ES-I3 (cell line): Measurements from ENCODE around the gene PUM1.
"Not testable (repeated sequence)": the region's sequence is repeated elsewhere in the genome, so short reads cannot be mapped to it uniquely, and the experiment has no call there.

Experiments used
- H3K36me3 ChIP-seq: 2 replicates; pipeline ENCODE4 v1.6.1; 2013; ENCODE audit warnings: mild to moderate bottlenecking, low read length, control low read depth, moderate library complexity; ENCODE audit not compliant: insufficient read depth
- H3K4me1 ChIP-seq: 2 replicates; pipeline ENCODE4 v1.6.1; 2013; ENCODE audit warnings: mild to moderate bottlenecking, control low read depth, low read length; ENCODE audit not compliant: insufficient read depth
- H3K9ac ChIP-seq: 2 replicates; pipeline ENCODE4 v1.6.1; 2013; ENCODE audit warnings: low read depth, mild to moderate bottlenecking, low read length, moderate library complexity
- H3K9me3 ChIP-seq: 2 replicates; pipeline ENCODE4 v1.6.1; 2013; ENCODE audit warnings: mild to moderate bottlenecking, low read length, moderate library complexity; ENCODE audit not compliant: control insufficient read depth, insufficient read depth

PUM1 gene

DNA sequence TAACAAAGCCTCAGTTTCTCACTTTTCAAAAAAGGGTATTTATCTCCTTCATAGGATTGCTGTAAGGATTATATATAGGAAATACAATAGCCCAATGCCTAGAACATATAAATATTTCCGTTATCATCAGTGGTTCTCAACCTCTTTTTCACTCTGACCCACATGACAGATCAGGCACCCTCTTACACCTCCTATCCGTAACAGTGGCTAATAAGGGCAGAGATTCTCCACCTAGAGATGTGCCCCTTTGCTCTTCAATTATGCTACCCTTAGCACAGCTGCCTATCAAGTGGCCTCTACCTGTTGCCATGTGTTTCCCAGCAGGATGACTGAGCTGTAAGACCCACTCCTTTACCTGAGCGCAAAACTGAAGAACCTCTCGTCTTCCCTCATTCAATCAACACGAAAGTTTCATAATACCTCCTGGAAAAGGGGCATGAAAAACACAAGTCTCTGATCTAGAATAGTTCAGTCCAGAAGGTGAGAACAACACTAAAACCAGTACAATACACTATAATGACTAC is 10.5 kb downstream of the PUM1 start:
- no peak overlapping the region for H3K9ac ChIP-seq
- no peaks in the 10 kb centered on the region for H3K4me1 ChIP-seq
- peaks cover 16% of the 10 kb centered on the region; the same call in 1 of the 2 replicates for H3K36me3 ChIP-seq
- no peaks in the 10 kb centered on the region for H3K9me3 ChIP-seq

DNA sequence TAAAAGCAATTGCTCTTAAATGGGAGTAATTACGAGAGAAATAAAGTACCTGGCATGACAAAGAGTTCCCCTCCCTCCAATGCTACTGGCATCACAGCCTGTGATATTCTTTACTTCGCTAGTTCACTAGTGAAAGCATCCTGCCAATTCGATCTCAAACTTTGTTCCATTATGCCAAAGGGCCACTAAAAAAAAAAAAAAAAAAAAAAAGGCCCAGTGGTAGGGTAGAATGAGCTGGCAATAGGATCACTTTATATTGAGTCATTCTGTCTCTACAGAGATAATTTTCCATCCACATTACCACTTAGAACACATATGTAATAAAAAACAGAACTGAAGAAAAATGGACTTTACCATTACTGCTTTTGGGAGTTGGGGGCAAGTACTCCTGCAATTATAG is 11.2 kb downstream of the PUM1 start:
- Histone ChIP-seq H3K9ac (no peak overlapping the region), H3K4me1 (no peaks in the 10 kb centered on the region), H3K36me3 (peaks cover 13% of the 10 kb centered on the region; the same call in 1 of the 2 replicates), H3K9me3 (no peaks in the 10 kb centered on the region)

DNA sequence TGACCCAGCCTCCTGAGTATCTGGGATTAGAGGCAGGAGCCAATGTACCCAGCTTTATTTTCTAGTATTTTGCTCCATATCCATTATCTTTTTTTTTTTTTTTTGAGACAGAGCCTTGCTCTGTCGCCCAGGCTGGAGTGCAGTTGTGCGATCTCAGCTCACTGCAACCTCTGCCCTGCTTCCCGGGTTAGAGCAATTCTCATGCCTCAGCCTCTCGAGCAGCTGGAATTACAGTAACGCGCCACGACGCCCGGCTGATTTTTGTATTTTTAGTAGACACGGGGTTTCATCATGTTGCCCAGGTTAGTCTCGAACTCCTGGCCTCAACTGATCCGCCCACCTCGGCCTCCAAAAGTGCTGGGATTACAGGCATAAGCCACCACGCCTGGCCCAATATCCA is 12.9 kb downstream of the PUM1 start:
- H3K9me3 ChIP-seq, H3K36me3 ChIP-seq, H3K4me1 ChIP-seq, H3K9ac ChIP-seq: not testable (repeated sequence)

DNA sequence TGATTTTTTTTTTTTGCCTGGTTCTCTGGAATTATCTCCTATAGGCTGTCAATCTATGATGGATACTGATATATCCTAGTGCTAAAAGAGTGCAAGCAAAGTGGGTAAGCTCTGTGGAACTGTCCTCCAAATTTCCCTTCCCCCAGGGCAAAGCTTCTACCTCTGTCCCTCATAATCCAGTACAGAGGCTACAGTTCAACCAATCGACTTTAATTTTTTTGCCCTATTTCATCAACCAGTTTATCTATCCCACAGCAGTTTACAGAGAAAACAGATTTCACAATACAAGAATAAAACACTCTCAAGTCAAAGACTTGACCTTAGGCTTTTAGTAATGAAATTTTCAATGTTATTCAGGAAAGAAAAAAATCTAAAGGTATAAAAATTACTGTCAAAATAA is 13.9 kb downstream of the PUM1 start:
- Histone ChIP-seq H3K4me1 (no peaks in the 10 kb centered on the region), H3K9ac (no peak overlapping the region), H3K9me3 (no peaks in the 10 kb centered on the region), H3K36me3 (0 out of 2 replicates have a peak, but pooled peaks cover 3% of the 10 kb centered on the region)

DNA sequence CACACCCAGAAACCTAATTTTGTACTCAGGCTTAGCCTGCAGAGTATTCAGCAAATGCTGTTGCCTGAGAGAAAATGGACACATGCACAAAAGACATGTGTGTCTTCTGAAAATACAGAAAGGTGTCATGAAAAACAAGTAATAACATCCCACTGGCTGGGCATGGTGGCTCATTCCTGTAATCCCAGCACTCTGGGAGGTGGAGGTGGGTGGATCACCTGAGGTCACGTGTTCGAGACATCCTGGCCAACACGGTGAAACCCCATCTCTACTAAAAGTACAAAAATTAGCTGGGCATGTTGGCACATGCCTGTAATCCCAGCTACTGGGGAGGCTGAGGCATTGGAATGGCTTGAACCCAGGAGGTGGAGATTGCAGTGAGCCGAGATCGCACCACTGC is 18.0 kb downstream of the PUM1 start:
- H3K9ac ChIP-seq, H3K36me3 ChIP-seq, H3K9me3 ChIP-seq, H3K4me1 ChIP-seq: not testable (repeated sequence)

DNA sequence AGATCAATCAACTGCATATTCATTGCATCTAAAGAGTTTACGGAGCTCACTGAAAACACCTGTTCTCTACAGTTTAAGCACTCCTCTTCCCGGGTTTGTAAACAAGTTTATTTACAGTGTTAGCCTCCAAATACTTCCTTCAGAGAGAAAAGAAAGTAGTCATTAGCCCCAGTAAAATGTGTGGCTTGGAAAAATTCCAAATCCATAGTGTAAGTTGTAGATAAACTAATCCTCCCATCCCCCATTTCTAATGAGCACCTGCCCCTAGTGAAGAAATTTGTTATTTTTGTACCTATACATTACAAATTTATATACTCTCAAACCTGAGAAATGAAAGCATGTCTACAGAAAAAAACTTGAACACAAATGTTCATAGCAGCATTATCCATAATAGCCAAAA is 21.9 kb downstream of the PUM1 start:
- H3K9me3 ChIP-seq = no peaks in the 10 kb centered on the region
- no peaks in the 10 kb centered on the region; the same call in 1 of the 2 replicates for H3K36me3 ChIP-seq
- H3K4me1 ChIP-seq = peaks cover 5% of the 10 kb centered on the region; the same call in 1 of the 2 replicates
- H3K9ac ChIP-seq = no peak overlapping the region

DNA sequence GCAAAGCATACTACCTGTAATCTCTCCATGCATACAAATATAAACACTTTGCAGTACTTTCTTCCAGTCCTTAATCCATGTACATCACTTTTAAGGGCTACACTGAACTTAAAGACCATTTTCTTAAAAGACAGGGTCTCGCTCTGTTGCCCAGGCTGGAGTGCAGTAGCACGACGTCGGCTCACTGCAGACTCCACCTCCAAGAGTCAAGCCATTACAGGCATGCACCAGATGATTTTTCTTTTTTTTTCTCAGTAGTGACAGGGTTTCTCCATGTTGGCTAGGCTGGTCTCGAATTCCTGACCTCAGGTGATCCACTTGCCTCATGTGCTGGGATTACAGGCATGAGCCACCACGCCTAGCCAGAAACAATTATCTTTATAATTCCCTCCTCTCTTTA is 22.9 kb downstream of the PUM1 start:
- peaks cover 5% of the 10 kb centered on the region; the same call in 1 of the 2 replicates for H3K4me1 ChIP-seq
- no peaks in the 10 kb centered on the region; the same call in 1 of the 2 replicates for H3K36me3 ChIP-seq
- no peak overlapping the region for H3K9ac ChIP-seq
- H3K9me3 ChIP-seq = no peaks in the 10 kb centered on the region

DNA sequence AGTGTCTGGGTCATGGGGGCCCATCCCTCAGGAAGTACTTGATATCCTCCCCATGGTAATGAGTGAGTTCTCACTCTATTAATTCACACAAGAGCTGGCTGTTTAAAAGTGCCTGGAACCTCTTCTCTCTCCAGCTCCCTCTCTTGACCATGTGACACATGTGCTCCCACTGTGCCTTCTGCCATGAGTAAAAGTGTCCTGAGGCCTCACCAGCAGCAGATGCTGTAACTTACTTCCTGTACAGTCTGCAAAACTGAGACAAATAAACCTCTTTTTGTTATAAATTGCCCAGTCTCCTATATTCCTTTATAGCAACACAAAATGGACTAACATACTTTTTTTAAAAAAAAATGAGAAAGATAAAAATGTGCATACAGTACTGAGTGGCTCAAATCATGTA is 24.0 kb downstream of the PUM1 start:
- Histone ChIP-seq H3K9ac (no peak overlapping the region), H3K36me3 (no peaks in the 10 kb centered on the region; the same call in 1 of the 2 replicates), H3K4me1 (peaks cover 5% of the 10 kb centered on the region; the same call in 1 of the 2 replicates), H3K9me3 (no peaks in the 10 kb centered on the region)

DNA sequence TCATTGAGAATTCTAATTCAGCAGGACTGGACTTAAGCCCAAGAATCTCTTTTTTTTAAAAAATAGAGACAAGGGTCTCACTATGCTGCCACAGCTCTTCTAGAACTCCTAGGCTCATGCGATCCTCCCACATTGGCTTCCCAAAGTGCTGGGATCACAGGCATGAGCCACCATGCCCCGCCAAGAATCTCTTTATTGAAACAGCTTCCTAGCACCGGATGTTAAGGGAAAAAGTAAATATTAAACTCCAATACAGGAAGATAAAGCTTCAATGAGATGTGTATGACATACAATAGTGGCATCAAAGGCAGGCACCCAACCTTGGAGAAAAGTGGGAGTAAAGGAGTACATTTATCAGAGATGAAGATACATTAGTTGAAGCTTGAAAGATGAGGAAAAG is 25.5 kb downstream of the PUM1 start:
- H3K36me3 ChIP-seq = no peaks in the 10 kb centered on the region; the same call in 1 of the 2 replicates
- H3K4me1 ChIP-seq = 0 out of 2 replicates have a peak, but pooled peaks cover 5% of the 10 kb centered on the region
- H3K9me3 ChIP-seq = no peaks in the 10 kb centered on the region
- no peak overlapping the region for H3K9ac ChIP-seq

DNA sequence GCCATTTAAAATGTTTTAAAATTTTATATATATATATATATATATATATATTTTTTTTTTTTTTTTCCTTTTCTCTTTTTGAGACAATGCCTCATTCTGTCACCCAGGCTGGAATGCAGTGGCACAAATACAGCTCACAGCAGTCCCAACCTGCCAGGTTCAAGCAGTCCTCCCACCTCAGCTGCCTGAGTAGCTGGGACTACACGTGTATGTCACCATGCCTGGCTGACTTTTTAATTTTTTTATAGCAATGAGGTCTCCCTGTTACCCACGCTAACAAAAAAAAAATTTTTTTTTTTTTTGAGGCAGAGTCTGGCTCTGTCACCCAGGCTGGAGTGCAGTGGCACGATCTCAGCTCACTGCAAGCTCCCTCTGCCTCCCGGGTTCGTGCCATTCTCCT is 26.6 kb downstream of the PUM1 start:
- H3K4me1 ChIP-seq, H3K9me3 ChIP-seq, H3K36me3 ChIP-seq, H3K9ac ChIP-seq: not testable (repeated sequence)

DNA sequence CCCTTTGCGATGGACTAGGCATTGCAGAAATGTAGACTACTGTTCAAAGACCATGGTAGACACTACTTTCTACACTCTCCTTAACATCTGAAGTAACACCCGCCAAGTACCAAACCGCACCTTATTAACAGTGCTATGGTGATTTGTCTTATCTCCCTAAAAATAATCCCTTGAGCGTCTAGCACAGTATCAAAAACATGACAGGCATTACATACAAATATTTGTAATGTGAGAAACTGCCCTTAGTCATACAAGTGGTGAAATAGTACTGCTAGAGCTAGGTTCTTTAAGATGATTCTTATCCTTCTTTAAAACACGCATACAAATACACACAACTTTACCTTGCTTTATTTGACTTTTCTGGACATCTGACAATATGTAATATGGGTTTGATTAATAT is 27.2 kb downstream of the PUM1 start:
- no peak overlapping the region for H3K9ac ChIP-seq
- peaks cover 11% of the 10 kb centered on the region; the same call in 1 of the 2 replicates for H3K4me1 ChIP-seq
- no peaks in the 10 kb centered on the region for H3K9me3 ChIP-seq
- no peaks in the 10 kb centered on the region; the same call in 1 of the 2 replicates for H3K36me3 ChIP-seq

DNA sequence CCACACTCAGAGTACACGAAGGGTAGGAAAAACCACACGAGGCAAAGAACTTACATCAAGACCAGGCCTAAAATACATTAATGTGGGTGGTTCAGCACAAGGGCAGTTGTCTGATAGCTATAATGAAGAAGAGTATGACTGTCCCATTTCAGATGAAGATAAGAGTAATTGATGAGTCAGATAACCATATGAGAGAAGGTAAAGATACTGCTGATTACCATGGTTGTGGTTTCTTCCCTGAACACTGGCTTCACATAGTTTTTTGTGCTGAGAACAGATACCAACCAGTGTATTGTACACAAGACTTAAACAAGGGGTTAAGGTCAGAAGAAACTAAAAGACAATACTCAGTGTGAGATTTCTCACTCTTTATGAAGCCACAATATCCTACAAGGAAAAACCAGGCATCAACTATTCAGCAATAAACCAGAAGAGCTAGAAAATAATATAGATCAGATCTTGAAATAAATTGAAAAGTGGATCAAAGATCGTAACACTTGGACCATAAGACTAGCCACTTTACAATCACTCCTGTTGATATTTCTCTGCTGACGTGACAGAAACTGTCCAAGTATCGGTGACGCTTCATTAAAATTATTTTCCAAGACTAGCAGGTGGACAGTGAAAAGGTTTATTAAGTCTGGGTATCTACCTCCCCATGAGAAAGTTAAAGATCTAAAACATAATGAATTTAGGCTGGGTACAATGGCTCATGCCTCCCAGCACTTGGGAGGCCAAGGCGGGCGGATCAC is 28.6 kb downstream of the PUM1 start:
- Histone ChIP-seq H3K4me1 (peaks cover 17% of the 10 kb centered on the region), H3K9ac (no peak overlapping the region), H3K9me3 (no peaks in the 10 kb centered on the region)

DNA sequence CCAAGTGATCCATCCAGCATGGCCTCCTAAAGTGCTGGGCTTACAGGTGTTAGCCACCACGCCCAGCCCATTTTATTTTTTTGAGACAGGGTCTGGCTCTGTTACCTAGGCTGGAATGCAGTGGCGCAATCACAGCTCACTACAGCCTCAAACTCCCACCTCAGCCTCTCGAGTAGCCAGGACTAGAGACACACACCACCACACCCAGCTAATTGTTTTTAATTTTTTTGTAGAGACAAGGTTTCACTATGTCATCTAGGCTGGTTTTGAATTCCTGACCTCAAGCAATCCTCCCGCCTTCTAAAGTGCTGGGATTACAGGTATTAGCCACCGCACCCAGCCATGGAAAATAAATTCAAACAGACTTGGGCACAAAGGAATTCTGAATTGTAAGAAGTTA is 31.9 kb downstream of the PUM1 start:
- peaks cover 19% of the 10 kb centered on the region for H3K4me1 ChIP-seq
- H3K9ac ChIP-seq = no peak overlapping the region
- no peaks in the 10 kb centered on the region for H3K36me3 ChIP-seq
- no peaks in the 10 kb centered on the region for H3K9me3 ChIP-seq

More for the DNA sequence above, 28.6 kb downstream of the PUM1 start:
- no peaks in the 10 kb centered on the region for H3K36me3 ChIP-seq

DNA sequence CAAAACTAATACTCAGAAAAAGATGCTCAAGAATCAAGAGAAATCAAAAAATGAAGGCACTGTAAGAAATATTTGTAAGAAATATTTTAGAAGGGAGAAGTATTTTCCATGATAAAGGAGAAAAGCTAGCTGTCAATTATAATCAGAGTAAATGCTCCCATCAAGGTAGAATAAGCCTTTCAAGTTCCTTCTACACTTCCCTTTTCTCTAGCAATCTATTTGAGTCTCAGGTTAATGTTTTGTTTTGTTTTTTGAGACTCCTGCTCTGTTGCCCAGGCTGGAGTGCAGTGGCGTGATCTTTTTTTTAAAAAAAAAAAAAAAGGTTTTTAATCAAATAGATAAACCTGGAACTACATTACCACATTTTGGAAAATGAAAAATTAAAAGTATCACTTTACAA is 33.3 kb downstream of the PUM1 start:
- Histone ChIP-seq H3K4me1 (peaks cover 22% of the 10 kb centered on the region), H3K9me3 (no peaks in the 10 kb centered on the region), H3K36me3 (no peaks in the 10 kb centered on the region), H3K9ac (no peak overlapping the region)
